Hair follicle dermal papilla cell (primary cell): ENCODE measurements around the gene STAMBP. TPM values are rescaled to one million over a fixed set of nuclear protein-coding genes. Genes with fewer than 3 reads are reported as not detected.

Experiments
- total RNA-seq: library from RNA; depleted of rRNA; stranded (reverse); fragments of >200 nt; gene quantifications from 2 replicates; pipeline ENCODE4 v1.2.3, GENCODE V29; 2012

Gene STAMBP
- 26.3 and 29.1 TPM in 2 replicates for total RNA-seq

GRCh38 chr2:73828818-73829570 is at the start of gene STAMBP:
STAMBP (plus strand) TSS chr2:73828961; CDS start chr2:73830857, 1,896 bp downstream.

DNA sequence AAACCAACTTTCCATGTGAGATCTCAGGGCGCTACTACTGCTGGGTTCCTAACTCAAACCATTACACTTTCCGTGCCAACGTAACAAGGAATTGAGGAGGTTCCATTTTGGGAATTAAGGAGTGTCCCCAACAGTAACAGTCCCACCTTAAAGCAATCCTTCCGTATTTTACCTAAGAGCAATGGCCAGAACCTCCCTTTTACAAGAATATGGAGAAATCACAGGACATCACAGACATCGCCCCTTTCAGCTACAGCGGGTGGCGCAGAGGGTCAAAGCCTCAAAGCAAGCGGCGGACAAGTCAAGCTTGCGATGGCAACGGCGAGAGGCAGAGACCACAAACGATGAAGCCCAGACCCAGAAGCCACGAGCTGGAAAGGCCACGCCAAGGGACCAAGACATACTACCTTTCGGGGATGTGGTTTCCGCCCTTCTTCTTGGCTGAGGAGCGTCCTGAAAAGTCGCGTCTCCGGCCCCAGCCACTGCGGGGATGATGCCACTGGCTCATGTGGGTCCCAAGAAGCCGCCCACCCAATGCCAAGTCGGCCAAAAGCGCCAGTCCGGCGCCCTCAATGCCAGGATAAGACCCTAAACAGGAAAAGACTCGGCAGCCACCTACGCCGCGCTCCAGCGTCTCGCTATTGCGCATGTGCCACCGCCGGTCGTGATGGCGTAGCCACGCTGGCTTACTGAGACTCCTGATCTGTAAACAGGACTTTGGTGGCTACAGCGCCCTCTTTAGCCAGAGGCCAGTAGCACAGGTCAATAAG is 49.1 kb upstream of the STAMBP start, which contains the start of gene DUSP11:
DUSP11 (minus strand) TSS at position 637 of the 770 bp plus-strand sequence; CDS start at position 508, 129 bp downstream.

DNA sequence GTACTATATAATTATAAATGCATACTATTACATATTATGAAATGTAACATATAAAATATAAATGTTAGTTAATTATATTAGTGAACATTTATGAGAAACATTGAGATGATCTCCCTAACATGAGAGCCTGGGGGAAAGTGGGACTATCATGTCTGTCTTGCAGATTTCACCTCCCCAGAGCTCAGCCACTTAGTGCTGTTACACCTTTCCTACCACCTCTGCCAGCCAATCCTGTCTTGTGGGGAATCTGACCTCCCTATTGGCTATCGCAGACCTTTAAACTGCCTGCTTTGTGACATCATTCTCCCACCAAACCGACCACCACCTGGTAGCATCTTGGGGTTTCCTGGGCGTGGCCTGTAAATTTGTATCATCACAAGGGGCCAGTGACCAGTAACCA is 44.9 kb upstream of the STAMBP start, which contains the start of gene C2orf78:
C2orf78 (plus strand) TSS at position 301 of the 400 bp plus-strand sequence. CDS start 127 bp downstream, outside the sequence.

DNA sequence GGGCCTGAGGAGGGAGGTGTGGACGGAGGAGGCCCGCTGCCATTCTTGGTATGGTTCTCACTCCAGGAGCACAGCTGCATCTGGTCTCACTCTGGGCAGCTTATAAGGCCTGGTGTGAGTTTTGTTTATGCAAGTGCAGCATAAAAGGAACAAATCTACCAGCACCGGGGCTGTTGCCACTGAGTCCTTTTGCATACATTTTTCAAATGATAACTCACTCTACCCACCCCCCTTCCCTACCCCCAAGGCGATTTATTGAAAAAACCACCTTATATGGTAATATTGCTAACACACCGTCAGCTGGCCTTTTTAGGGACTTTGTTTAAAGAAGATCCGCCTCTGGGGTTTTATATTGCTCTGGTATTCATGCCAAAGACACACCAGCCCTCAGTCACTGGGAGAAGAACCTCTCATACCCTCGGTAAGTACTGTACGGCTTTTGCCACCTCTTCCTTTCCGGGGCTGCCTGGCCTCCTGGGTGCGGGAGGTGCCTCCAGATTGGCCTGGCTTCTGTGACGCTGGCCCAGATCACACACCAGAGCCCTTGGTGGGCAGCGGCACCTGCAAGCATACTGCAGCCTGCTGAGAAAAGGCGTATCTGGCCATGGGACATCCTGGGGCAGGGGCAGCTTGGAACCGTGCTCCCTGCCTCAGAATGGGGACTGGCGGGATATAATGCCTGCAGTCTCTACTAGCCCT is 64.0 kb downstream of the STAMBP start, which contains the start of gene ACTG2:
ACTG2 (plus strand) TSS at position 378 of the 699 bp plus-strand sequence. CDS start 8,304 bp downstream, outside the sequence.

Other genes starting within 250 kb of the STAMBP start
- gene NAT8, start 186.5 kb upstream of the STAMBP start, total RNA-seq: not detected in 2 replicates
- gene TPRKB, start 91.6 kb upstream of the STAMBP start, total RNA-seq: 9.6 and 18.0 TPM in 2 replicates
- 35.8 and 41.7 TPM in 2 replicates for gene DUSP11, start 48.9 kb upstream of the STAMBP start, total RNA-seq
- gene C2orf78, start 44.8 kb upstream of the STAMBP start, total RNA-seq: not detected in 2 replicates
- gene ACTG2, start 64.0 kb downstream of the STAMBP start, total RNA-seq: 7.2 and 8.0 TPM in 2 replicates
- 48.4 and 49.5 TPM in 2 replicates for gene DGUOK, start 97.9 kb downstream of the STAMBP start, total RNA-seq
- gene TET3, start 155.9 kb downstream of the STAMBP start, total RNA-seq: 2.7 and 4.4 TPM in 2 replicates